HG03520 (cell line): ENCODE data around the gene FAM117A.

Experiments
- ATAC-seq: cut with Tn5 transposase; IDR thresholded peaks from one replicate; pipeline ENCODE4 v1.9.1; 2021; ENCODE audit warnings: mild to moderate bottlenecking, moderate library complexity; ENCODE audit not compliant: unreplicated experiment

FAM117A gene, protein sequence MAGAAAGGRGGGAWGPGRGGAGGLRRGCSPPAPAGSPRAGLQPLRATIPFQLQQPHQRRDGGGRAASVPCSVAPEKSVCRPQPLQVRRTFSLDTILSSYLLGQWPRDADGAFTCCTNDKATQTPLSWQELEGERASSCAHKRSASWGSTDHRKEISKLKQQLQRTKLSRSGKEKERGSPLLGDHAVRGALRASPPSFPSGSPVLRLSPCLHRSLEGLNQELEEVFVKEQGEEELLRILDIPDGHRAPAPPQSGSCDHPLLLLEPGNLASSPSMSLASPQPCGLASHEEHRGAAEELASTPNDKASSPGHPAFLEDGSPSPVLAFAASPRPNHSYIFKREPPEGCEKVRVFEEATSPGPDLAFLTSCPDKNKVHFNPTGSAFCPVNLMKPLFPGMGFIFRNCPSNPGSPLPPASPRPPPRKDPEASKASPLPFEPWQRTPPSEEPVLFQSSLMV

DNA sequence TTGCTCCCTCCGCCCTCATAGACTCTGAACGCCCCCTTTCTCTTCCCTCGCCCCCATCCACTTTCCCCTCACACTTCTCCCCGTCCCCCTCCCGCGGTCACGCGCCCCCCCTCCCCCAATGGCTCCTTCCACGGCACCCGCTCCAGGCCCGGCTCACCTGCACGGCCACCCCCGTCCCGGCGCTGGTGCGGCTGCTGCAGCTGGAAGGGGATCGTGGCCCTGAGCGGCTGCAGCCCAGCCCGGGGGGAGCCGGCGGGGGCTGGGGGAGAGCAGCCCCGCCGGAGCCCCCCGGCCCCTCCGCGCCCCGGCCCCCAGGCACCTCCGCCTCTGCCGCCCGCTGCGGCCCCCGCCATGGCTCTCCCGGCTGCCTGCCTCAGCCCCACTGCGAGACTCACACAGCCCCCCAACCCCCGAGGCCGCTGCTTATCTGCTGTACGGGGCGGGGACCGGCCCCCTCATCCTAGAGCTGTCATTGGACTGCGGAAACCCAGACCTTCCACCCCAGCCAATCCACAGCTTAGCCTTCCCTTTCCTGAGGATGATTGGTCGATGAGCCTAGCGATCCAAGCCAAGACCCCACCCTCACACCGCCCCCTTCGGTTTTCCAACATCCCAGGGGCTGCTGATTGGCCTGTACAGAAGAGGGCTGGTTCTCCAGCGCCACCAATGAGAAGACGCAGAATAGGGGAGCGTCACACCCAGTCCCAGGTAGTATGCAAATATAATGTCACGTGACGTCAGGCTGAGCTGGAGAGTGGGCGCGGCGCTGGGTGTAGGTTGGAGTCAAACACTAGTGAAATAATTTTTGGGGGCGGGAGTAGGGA lies at the start of gene FAM117A:
Gene FAM117A, minus strand, starts transcription at position 397 of the 824 bp plus-strand sequence. Its CDS starts 44 bp downstream, at position 353.
- ATAC-seq: peak; percentile 96

DNA sequence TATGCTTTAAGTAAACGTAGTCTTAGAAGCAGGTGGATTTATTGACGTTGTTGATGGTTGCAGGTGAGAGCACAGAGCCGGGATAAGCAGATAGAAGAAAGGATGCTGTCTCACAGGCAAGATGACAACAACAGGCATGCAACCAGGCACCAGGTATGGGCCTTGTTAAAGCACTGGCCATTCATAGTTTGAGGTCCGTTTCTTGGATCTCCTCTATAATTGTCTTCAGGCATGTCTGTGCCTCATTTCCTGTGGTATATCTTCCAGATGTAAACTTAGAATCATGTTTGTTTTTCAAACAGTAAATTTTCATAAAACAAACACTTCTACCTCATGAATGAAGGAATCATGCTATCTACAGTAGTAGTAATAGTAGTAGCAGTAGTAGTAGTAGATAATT lies 45.1 kb upstream of the FAM117A start:
- ATAC-seq: no peak

DNA sequence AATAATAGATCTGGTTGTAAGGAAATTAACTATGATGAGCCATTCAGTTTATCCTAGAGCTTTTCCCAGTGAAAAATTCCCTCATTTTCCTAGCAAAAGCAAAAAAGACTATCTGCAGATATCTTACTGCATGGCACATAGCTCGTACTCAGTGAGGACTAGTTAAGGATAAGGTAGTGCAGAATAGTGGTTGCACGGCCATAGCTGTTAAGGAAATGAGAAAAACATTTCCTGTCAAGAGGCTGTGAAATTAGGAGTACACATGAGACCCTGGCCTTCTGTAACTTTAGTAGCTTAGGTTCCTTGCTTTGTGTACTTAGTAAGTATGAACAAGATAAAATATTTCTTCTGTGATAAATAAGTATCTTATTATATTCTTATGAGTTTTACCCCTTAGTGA lies 34.8 kb upstream of the FAM117A start:
- no peak for ATAC-seq

DNA sequence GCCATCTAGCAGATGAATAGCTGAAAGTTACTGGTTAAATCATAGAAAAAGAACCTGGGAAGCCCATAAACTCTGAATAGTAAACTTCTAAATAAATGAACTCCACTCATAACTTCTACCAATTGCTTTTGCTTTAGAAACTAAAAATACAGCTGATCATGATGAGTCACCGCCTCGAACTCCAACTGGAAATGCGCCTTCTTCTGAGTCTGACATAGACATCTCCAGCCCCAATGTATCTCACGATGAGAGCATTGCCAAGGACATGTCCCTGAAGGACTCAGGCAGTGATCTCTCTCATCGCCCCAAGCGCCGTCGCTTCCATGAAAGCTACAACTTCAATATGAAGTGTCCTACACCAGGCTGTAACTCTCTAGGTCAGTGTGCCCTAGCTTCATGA lies 34.3 kb upstream of the FAM117A start:
- ATAC-seq: no peak

DNA sequence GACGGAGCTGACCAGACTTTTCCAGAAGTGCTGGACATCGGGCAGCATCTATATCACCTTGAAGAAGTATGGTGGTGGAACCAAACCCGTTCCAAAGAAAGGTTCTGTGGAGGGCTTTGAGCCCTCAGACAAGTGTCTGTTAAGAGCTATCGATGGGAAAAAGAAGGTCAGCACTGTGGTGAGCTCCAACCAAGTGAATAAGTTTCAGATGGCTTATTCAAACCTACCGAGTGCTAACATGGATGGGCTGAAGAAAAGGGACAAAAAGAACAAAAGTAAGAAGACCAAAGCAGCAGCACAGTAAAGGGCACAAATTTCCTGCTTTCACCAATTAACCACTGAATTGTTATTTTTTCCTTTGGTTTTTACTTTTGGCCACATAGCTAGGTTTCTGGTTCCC lies 31.4 kb upstream of the FAM117A start:
- no peak for ATAC-seq

DNA sequence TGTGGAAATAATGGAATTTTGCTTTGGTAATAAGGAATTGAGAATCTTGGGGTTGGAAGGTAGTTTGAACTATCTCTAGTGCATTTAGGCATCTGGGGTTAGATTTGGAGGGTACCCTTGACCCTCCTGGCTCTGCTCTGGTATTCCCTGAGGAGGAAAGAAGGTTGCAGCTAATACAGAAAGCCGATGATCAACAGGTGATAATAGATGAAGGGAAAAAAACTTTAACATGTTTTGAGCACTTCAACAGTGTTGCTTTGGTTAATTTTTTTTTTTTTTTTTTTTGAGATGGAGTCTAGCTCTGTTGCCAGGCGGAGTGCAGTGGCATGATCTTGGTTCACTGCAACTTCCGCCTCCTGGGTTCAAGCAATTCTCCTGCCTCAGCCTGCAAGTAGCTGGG lies 29.4 kb upstream of the FAM117A start:
- ATAC-seq: no peak

DNA sequence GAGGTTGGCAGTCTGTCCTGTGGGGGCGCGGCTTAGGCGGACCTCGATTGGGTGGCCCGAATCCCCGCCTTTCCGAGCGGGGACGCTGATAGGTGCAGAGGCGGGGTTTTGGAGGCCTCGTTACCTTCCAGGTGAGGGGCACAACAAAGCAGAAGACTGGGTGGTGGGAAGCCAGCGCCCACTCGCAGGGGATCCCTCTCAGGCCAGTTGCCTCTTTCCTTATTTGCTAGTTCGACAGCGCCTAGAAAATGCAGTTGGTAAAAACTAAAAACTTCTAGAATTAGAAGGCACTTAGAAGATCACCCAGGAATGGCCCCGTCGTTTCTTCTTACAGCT lies 25.3 kb upstream of the FAM117A start:
- ATAC-seq: no peak

DNA sequence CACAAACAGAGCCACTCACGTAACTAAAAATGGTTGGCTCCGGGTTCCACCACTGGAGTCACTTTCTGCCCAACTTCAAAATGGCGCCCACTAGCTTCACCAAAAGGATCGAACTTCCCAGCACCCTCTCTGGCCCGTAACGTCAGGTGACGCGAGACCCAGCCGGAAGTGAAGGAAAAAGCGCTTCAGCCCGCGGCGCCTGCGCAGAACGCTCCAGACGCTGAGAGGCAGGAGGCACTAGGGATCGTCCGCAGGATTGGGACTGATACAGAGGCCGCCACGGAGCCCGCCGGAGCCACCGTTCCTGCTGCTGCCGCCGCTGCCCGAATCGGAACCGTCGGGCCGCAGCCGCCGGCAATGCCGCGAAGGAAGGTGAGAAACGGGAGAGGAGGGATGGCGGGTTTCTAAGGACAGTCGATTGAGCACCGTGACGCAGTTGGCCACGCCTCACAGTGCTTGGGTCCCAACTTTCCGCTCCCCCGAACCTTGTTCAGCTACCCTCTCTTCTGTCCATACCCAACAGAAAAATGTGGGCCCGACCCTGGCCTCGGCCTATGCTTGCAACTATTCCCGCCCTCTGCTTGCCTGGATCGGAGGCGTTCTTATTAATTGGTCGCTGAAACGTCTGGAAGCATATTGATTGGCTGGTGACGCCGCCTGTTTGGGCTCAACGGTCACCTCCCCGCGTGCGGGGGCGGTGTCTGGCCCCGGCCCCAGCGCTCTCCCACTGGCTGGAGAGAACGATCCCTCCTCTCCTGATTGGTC lies 24.7 kb upstream of the FAM117A start, which contains the start of gene KAT7:
Gene KAT7, plus strand, starts transcription at position 204 of the 765 bp plus-strand sequence. Its CDS starts 154 bp downstream, at position 358.
- peak; percentile 86 for ATAC-seq

DNA sequence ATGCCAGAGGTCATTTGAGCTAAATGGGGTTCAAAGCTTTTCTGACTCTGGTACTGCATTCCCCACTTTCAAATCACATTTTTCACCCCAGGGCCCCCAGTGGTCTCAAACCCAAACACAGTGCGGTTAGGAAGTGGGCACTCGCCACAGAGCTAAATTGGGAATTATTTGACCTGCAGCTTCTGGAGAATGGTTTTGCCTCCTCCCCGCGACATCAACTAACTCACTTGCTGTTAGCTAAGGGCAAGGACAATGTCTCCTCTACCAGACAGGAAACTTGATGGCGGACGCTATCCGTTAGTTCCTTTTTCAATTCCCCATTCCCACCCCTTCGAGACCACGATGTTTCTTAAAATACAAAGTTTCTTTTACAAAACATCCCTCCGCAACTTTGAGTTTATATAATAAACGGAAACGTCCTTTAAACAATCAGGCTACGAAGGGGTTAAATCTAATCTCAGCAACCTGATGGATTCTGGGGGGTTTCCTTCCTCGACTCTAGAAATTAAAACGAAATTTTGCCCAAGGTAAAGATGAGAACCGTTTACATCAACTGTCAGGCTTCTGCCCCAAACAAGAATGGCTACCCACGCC lies 24.1 kb upstream of the FAM117A start:
- ATAC-seq: no peak

DNA sequence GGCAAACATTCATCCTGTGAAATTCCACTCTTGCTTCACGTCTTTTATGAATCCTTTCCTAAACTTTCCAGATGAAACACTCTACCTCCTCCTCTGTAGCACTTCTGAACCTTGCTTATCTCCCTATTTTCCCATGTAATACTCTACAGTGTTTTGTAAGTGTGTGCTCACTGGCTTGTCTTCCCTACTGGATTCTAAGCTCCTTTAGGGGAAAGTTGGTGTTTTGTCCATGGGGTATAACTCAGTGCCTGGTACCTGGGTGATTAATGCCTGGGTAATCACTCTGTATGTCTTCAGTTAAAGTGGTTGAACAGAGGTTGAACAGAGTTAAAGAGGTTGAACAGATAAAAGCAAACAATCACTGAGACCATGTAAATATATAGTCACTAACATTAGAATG lies 20.7 kb upstream of the FAM117A start:
- ATAC-seq: no peak

DNA sequence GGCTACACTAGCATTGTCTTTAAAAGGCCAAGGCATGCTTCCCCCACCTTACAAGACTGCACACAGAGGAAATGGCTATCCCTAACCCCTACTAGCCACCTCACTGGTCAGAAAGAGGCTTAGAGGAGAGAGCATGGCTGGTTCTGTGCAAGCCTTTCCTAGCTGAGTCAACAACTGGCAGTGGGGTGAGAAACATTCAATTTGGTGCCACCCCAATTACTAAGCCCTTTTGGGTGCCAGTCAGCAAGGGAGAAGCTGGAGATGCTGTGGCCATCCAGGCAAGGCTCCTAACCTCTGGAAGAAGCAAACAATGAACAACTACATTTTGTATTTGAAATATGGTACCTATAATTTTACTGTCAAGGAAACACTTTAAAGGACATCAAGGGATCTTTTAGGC lies 19.9 kb upstream of the FAM117A start:
- ATAC-seq: no peak

DNA sequence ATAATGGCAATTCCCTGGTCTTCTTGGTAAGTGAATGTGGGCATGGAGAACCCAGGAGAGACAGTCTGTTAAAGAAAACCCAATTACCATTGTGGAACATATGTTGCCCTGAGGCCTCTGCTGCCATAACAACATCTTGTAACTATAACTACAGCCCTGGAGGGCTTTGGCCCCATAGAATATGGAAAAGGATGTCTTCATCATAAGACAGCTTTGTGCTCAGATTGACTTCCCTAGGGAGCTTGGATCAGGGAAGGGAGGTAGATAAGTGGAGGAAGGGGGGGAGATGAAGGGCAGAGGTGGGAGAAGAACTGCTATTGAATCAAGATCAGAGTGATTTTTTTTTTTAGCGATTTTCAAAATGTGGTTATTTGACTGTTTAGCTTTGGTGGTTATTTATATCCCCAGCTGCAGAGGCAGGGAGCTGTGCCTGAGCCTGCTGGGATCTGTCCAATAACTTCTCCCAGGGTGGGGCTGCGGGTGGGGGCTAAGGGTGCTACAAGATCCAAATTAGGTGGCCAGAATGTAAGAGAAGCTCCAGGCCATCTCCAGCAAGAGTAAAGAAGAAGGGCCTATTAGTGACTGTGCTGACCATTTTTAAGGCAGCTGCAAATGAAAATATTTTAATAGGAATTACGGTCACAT lies 19.3 kb upstream of the FAM117A start:
- no peak for ATAC-seq

DNA sequence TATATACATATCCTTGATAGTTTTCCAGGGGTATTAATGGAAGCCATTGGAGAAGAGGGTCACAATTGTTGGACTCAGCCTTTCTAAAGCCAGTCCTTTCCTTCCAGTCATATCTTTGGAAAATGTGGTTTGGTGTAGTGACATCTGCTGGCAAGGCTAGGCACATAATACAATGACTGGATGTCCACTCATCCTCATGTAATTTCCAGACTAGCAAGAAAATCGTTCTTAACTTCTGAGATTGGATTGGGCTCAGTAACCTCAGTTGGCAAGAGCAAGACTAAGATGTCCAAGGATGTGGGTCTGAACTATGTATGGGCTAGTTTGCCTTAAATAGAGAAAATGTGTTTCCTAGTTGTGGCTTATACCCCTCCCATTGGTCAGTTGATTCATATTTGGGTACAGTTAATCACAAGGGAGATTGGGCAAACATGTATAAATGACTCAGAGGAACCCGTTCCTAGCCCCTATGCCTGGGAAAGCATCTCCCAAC lies 15.9 kb upstream of the FAM117A start:
- ATAC-seq: no peak

DNA sequence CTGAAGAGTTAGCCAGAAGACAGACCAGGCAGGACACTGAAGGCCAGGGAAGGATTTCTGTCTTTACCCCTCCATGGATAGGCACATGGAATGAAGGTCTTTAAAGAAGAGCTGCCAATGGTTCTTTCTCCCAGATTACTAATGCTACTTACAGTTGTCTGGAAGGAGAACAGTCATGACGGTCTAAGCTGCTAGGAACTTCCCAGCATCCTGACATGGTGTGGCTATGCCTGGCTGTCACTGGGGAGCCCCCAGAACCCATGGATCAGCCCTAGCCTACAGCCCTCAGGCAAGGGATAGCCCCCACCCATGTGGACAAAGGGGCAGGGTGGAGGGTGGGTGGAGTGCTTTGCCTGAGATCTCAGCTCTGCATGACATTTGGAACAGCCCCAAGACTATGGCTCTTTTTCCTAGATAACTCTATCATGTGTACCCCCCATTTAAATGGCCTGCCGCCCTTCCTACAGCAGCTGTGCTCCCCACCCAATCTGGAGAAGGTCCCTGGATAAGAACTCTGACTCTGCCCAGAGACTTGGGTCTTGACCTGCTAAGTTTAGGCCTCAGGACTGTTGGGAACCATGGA lies 15.3 kb upstream of the FAM117A start:
- no peak for ATAC-seq

DNA sequence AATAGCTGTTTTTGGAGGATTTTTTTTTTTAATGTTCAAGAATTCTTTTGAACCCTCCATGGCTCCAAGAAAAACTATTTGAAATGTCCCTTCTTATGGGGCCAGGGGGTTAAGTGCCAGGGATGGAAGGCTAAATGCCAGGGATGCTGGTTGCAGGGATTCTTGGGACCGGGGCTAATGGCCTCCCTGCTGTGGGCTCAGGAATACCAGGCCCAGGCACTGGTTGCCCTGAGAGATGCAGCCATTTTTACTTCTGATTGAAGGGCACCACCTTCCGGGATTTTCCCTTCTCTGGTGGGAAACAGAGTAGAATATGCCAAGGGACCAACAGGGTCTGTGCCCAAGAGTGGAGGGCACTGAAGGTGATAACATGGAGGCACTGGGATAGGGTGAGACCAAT lies 13.6 kb upstream of the FAM117A start:
- no peak for ATAC-seq

DNA sequence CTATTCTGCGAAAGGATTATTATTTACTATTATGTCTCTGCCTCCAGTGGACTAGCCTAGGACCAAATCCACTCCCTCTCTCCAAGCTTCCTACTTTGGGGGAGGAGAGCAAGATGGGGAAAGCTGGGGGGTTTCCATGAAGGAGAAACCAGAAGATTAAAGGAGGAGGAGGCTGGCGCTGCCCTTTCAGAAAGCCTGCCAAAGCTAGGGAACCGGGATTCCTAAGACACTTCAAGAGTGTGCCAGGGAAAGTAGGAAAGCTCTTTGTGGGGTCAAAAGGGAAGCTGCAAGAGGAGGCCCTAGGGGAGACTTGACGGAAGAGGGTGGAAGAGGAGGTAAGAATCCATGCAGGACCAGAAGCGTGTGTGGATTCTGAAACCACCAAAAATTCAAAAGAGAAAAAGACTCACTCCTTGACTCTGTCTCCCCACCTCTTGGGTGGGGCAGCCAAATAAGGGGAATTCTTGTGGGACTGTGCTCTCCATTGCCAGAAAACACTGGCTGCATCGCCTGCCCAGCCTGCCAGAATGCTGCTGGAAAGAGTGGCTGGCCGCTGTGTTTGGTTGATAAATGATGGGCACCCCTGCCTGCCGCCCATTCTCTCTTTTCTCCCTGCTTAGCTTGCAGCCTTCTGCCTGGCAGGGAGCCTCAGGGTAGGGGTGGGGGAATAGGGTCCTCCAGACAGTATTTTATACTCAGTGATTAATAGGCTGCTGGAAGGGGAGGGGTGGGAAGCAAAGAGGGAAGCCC lies 12.8 kb upstream of the FAM117A start:
- ATAC-seq: no peak

DNA sequence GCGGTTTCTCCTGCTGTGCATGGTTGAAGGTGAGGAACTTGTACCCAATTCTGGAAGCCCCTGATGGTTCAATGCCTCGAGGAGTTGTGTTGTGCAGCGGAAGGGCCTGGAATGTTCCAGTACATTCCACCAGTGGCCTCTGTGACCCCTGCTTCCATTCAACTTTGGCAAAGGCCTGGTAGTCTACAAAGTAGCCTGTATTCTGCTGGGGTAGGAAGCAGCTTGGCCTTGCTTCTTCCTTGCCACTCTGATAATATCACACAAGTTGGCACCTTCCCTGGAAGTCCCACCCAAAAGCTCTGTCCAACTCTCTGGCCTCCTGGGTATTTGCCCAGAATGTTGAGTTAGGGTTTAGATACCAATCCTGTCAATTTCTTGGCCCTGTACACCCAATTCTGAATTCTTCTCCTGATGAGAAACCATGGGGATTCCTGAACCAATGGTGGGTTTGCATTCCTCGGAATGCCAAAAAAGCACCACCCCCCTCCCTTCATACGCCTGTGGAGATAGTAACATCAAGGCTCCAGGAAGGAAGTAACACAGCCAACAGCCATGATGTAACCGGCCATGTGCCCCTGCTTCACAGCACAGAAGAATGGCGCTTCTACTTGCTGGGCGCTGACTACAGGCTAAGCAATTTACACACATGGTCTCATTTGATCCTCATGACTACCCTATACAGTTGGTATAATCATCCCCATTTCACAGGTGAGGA lies 11.8 kb upstream of the FAM117A start:
- no peak for ATAC-seq

DNA sequence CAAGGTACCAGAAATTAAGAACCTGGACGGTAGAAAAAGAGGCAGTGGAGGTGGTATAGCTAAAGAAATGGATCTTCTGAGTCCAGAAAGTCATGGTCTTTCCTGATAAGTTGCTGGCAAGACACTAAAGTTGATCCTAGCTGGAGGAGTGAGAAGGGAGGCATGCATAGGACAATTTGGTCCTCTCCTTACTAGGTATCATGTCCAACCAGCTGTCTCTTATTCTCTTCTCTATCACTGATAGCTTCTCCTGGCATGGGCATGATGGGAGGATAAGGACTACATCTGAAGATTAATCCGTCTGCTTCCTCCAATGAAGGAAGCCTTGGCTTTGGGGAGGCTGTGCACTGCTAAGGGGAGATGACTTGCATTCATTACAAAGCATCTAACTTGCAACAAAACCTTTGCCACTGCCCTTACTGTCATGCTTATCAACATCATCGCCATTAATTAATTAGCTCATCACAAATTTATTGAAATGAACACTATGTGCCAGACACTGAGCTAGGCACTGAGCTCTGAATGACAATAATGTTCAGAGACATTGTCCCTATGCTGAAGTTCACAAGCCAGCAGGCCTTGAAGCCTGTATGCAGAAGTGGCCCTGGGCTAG lies 3.1 kb upstream of the FAM117A start:
- no peak for ATAC-seq
